Mesothelial cell of epicardium (in vitro differentiated cells): ENCODE measurements around the gene IFNW1. TPM values are rescaled to one million over a fixed set of nuclear protein-coding genes. Genes with fewer than 3 reads are reported as not detected.

Source experiments
- DNase-seq, 2 experiments: peaks; one replicate each; pipeline ENCODE4 v3.0.0; 2021; ENCODE audit warnings: low spot score in 2 of 2; ENCODE audit not compliant: unreplicated experiment in 2 of 2
- H3K27ac Mint-ChIP-seq: 2 replicates; pipeline ENCODE4 v1.8.0; 2021; ENCODE audit warnings: mixed read lengths
- H3K27me3 Mint-ChIP-seq: 2 replicates; pipeline ENCODE4 v1.8.0; 2021; ENCODE audit warnings: low read depth, mixed read lengths
- H3K36me3 Mint-ChIP-seq: 2 replicates; pipeline ENCODE4 v1.8.0; 2021; ENCODE audit warnings: mixed read lengths
- H3K4me1 Mint-ChIP-seq: 2 replicates; pipeline ENCODE4 v1.8.0; 2021; ENCODE audit warnings: mixed read lengths
- H3K4me3 Mint-ChIP-seq: 2 replicates; pipeline ENCODE4 v1.8.0; 2021; ENCODE audit warnings: mild to moderate bottlenecking, moderate library complexity, mixed read lengths
- H3K9me3 Mint-ChIP-seq: 2 replicates; pipeline ENCODE4 v1.8.0; 2021; ENCODE audit warnings: mixed read lengths
- CTCF ChIP-seq: fragments of 200-600 bp; sonication (generic); IDR thresholded peaks from one replicate; pipeline ENCODE4 v1.5.0; 2021; ENCODE audit warnings: antibody characterized with exemption; ENCODE audit not compliant: unreplicated experiment
- total RNA-seq: library from RNA; stranded (reverse); gene quantifications from 3 replicates; pipeline ENCODE4 v1.2.1, GENCODE V29; 2021

The IFNW1 gene
- total RNA-seq, 1 donor from 2014 or later: not detected

DNA sequence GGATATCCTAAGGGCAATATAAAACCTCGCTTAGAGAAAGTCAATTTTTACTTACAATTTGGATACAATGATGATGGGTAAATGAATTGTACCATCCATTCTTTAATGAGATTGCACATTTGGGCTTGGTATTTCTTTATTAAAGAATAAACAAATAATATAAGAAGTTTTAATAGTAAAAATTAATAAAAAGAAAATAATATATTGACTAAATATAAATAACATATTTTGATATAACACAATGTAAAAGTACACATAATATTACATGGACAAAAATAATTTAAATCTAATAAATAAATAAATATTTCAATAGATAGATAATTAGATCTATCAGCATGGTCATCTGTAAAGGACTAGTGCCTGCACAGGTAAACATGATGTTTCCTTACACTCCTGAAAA, 23.9 kb upstream of the IFNW1 start:
- H3K27me3 Mint-ChIP-seq: peaks cover 11% of the 10 kb centered on the region
- H3K4me3 Mint-ChIP-seq: no peak overlapping the region
- H3K4me1 Mint-ChIP-seq: no peaks in the 10 kb centered on the region
- H3K27ac Mint-ChIP-seq: no peak overlapping the region
- TF ChIP-seq CTCF: no peak
- H3K9me3 Mint-ChIP-seq: peaks cover 19% of the 10 kb centered on the region
- H3K36me3 Mint-ChIP-seq: no peaks in the 10 kb centered on the region
- DNase-seq: no peak

- Mint-ChIP-seq H3K4me1 (no peaks in the 10 kb centered on the region), H3K27ac (no peak overlapping the region), H3K4me3 (no peak overlapping the region), H3K36me3 (no peaks in the 10 kb centered on the region), H3K9me3 (peaks cover 32% of the 10 kb centered on the region), H3K27me3 (no peaks in the 10 kb centered on the region)
- DNase-seq: no peak
- no peak for TF ChIP-seq CTCF
Observed at GRCh38 chr9:21160178-21160577, 18.5 kb upstream of the IFNW1 start.

- H3K36me3 Mint-ChIP-seq: no peaks in the 10 kb centered on the region
- H3K27me3 Mint-ChIP-seq: no peaks in the 10 kb centered on the region
- H3K4me1 Mint-ChIP-seq: no peaks in the 10 kb centered on the region
- no peak overlapping the region for H3K4me3 Mint-ChIP-seq
- no peak overlapping the region for H3K27ac Mint-ChIP-seq
- no peak for TF ChIP-seq CTCF
- DNase-seq: no peak
- H3K9me3 Mint-ChIP-seq: peaks cover 13% of the 10 kb centered on the region
Observed at GRCh38 chr9:21155501-21155900, 13.9 kb upstream of the IFNW1 start.

DNA sequence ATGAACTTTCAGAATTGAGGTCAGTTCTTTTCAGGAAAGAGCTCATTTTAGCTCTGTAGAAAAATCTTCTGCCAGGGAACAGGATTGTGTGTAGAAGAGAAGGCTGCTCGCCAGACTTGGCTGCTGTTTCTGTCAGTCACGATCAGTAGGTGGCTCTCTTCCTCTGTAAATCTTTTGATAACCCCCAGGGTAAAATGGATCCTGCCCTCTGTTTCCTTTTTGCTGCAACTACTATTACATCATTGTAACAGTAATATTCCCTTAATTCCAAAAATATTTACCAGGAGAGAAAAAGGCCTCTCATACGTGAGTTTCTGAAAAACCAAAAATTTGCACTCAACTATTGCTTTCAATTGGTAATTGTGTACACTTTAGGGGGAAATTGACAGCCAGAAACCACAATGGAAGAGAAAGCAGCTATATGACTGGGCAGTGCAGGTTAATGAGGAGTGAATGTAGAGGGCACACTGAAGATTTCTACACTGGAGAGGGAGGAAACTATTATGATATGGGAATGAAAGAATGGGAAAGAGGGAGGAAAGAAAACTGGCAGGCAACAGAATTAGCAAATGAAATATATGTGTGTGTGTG, 12.5 kb upstream of the IFNW1 start:
- H3K27me3 Mint-ChIP-seq: no peaks in the 10 kb centered on the region

DNA sequence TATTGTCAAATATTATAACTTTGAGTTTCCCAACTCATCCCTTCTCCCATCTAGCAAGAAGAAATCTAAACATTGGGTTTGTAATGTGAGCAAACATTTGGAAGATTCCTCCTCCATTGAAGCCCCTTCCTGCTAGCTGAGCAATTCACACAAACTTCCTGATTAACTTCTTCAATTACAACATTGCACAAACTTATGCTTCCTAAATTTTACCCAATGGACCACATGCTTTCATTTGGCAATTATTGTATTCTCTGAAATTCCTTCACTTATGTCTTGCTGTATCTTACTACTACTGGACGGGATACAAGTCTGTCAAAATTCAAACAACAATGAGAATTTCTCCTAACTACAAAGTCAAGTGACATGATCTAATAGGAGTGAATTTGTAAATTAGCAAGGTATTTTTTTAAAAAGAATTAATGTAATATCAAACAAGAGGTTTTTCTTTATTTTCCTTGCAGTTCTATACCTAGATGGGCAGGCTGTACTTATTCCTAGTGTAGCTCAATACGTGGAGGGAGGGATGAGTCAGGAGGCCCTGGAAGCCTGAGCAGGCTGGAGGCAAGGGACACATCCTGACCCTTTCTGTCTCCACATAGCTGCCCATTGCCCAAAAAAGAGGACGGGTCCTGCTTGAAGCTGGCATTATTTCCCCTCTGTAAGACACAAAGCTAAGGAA, 11.8 kb upstream of the IFNW1 start:
- TF ChIP-seq CTCF: no peak
- peaks cover 12% of the 10 kb centered on the region for H3K9me3 Mint-ChIP-seq
- no peak for DNase-seq
- H3K36me3 Mint-ChIP-seq: no peaks in the 10 kb centered on the region
- no peaks in the 10 kb centered on the region for H3K27me3 Mint-ChIP-seq
- no peak overlapping the region for H3K4me3 Mint-ChIP-seq
- no peak overlapping the region for H3K27ac Mint-ChIP-seq
- H3K4me1 Mint-ChIP-seq: no peaks in the 10 kb centered on the region

More for the DNA sequence above, 12.5 kb upstream of the IFNW1 start:
- peaks cover 10% of the 10 kb centered on the region for H3K9me3 Mint-ChIP-seq
- TF ChIP-seq CTCF: no peak
- no peaks in the 10 kb centered on the region for H3K36me3 Mint-ChIP-seq
- no peak for DNase-seq
- H3K4me3 Mint-ChIP-seq: no peak overlapping the region
- H3K27ac Mint-ChIP-seq: no peak overlapping the region
- no peaks in the 10 kb centered on the region for H3K4me1 Mint-ChIP-seq
